Measurements from ENCODE around the gene AGT.
"Not testable (repeated sequence)": the region's sequence is repeated elsewhere in the genome, so short reads cannot be mapped to it uniquely, and the experiment has no call there.

DNA sequence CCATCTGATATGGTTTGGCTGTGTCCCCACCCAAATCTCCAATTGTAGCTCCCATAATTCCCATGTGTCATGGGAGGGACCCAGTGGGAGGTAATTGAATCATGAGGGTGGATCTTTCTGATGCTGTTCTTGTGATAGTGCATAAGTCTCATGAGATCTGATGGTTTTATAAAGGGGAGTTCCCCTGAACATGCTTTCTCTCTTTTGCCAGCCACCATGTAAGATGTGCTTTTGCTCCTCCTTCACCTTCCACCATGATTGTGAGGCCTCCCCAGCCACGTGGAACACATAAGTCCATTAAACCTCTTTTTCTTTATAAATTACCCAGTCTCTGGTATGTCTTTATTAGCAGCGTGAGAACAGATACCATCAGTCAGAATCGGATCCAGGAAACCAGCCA lies 2.5 kb upstream of the AGT start:
- TF ChIP-seq, protein P1, sequence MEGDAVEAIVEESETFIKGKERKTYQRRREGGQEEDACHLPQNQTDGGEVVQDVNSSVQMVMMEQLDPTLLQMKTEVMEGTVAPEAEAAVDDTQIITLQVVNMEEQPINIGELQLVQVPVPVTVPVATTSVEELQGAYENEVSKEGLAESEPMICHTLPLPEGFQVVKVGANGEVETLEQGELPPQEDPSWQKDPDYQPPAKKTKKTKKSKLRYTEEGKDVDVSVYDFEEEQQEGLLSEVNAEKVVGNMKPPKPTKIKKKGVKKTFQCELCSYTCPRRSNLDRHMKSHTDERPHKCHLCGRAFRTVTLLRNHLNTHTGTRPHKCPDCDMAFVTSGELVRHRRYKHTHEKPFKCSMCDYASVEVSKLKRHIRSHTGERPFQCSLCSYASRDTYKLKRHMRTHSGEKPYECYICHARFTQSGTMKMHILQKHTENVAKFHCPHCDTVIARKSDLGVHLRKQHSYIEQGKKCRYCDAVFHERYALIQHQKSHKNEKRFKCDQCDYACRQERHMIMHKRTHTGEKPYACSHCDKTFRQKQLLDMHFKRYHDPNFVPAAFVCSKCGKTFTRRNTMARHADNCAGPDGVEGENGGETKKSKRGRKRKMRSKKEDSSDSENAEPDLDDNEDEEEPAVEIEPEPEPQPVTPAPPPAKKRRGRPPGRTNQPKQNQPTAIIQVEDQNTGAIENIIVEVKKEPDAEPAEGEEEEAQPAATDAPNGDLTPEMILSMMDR (conservative IDR thresholded peaks at IDR 0.05; ENCODE audit: low read depth, low read length) = not testable (repeated sequence)
- TF ChIP-seq EZH2 (IDR thresholded peaks at IDR 0.05; ENCODE audit: low read length, unreplicated experiment) = not testable (repeated sequence)

All from PC-3 (cell line).